ENCODE data around the gene DNAJC16. TPM values are rescaled to one million over a fixed set of nuclear protein-coding genes. Genes with fewer than 3 reads are reported as not detected.

DNAJC16 gene
- total RNA-seq, 1 experiment from 2014 or later: 9.2 TPM

- Histone ChIP-seq H2AFZ (ENCODE audit: low read length) (no peak overlapping the region), H3K9ac (ENCODE audit: low read length) (peak overlapping the region; percentile 74), H3K4me2 (ENCODE audit: low read length) (peak overlapping the region; percentile 91), H4K20me1 (ENCODE audit: low read length) (peaks cover 36% of the 10 kb centered on the region), H3K27ac (ENCODE audit: low read length) (peak overlapping the region; percentile 76), H3K79me2 (ENCODE audit: low read length) (peaks cover 74% of the 10 kb centered on the region), H3K36me3 (ENCODE audit: low read depth, low read length) (no peaks in the 10 kb centered on the region; the same call in 1 of the 2 replicates), H3K9me2 (replicated peaks; ENCODE audit: low read length) (no peaks in the 10 kb centered on the region), H3K27me3 (ENCODE audit: low read length) (no peaks in the 10 kb centered on the region), H3K9me3 (ENCODE audit: low read length) (no peaks in the 10 kb centered on the region), H3F3A (ENCODE audit: low read length, unreplicated experiment) (peaks cover 4% of the 10 kb centered on the region), H3K4me1 (ENCODE audit: insufficient read depth, low read length) (peaks cover 33% of the 10 kb centered on the region), H3K4me3 (ENCODE audit: low read length) (peak overlapping the region; percentile 86)
- DNase-seq (peak; percentile 84), ATAC-seq (peak; percentile 34)
- CTCF ChIA-PET: interaction anchor here (0.5 kb wide), 1 partner anchor 229 kb away, joined by 5 read pairs; no protein-coding TSS in a partner anchor
- no TSS peak for BruUV-seq (replicated peaks)
- POLR2A ChIA-PET (ENCODE audit: unreplicated experiment): no interaction called here
- intact Hi-C loops (cut with micrococcal nuclease): no loop called here
- TF ChIP-seq EZH2phosphoT487 (IDR thresholded peaks at IDR 0.05; ENCODE audit: borderline replicate concordance, low read length): no peak
- no peak for TF ChIP-seq CTCF (conservative IDR thresholded peaks at IDR 0.05; ENCODE audit: low read depth, low read length)
- no peak for TF ChIP-seq EZH2 (IDR thresholded peaks at IDR 0.05; ENCODE audit: low read length, unreplicated experiment)
Observed at GRCh38 chr1:15620155-15620545, 93.5 kb downstream of the DNAJC16 start.

- H3K4me3 ChIP-seq (ENCODE audit: low read length): peak overlapping the region; percentile 46
- TF ChIP-seq EZH2phosphoT487 (IDR thresholded peaks at IDR 0.05; ENCODE audit: borderline replicate concordance, low read length) (no peak), CTCF (conservative IDR thresholded peaks at IDR 0.05; ENCODE audit: low read depth, low read length) (no peak), EZH2 (IDR thresholded peaks at IDR 0.05; ENCODE audit: low read length, unreplicated experiment) (no peak)
- H2AFZ ChIP-seq (ENCODE audit: low read length): no peak overlapping the region
- H3K4me1 ChIP-seq (ENCODE audit: insufficient read depth, low read length): peaks cover 33% of the 10 kb centered on the region
- DNase-seq (no peak), ATAC-seq (no peak)
- BruUV-seq (replicated peaks): no TSS peak
- no peak overlapping the region for H3K9ac ChIP-seq (ENCODE audit: low read length)
- no peaks in the 10 kb centered on the region for H3K9me3 ChIP-seq (ENCODE audit: low read length)
- no peaks in the 10 kb centered on the region for H3K27me3 ChIP-seq (ENCODE audit: low read length)
- H3F3A ChIP-seq (ENCODE audit: low read length, unreplicated experiment): peaks cover 4% of the 10 kb centered on the region
- CTCF ChIA-PET: no interaction called here
- peaks cover under 1% of the 10 kb centered on the region; the same call in 1 of the 2 replicates for H3K36me3 ChIP-seq (ENCODE audit: low read depth, low read length)
- H3K79me2 ChIP-seq (ENCODE audit: low read length): peaks cover 84% of the 10 kb centered on the region
- intact Hi-C loops (cut with micrococcal nuclease): no loop called here
- H3K4me2 ChIP-seq (ENCODE audit: low read length): peak overlapping the region; percentile 91
- peaks cover 42% of the 10 kb centered on the region for H4K20me1 ChIP-seq (ENCODE audit: low read length)
- POLR2A ChIA-PET (ENCODE audit: unreplicated experiment): no interaction called here
- no peak overlapping the region for H3K27ac ChIP-seq (ENCODE audit: low read length)
- H3K9me2 ChIP-seq (replicated peaks; ENCODE audit: low read length): no peaks in the 10 kb centered on the region
Observed at GRCh38 chr1:15620902-15621682, 94.4 kb downstream of the DNAJC16 start.

GRCh38 chr1:15621975-15622374 lies 95.3 kb downstream of the DNAJC16 start:
- H3K4me2 ChIP-seq (ENCODE audit: low read length): no peak overlapping the region
- no peaks in the 10 kb centered on the region for H3K27me3 ChIP-seq (ENCODE audit: low read length)
- ATAC-seq (no peak), DNase-seq (no peak)
- H3K79me2 ChIP-seq (ENCODE audit: low read length): peaks cover 92% of the 10 kb centered on the region
- peaks cover 7% of the 10 kb centered on the region; the same call in 1 of the 2 replicates for H3K36me3 ChIP-seq (ENCODE audit: low read depth, low read length)
- H3K4me1 ChIP-seq (ENCODE audit: insufficient read depth, low read length): peaks cover 28% of the 10 kb centered on the region
- peaks cover 42% of the 10 kb centered on the region for H4K20me1 ChIP-seq (ENCODE audit: low read length)
- ChIA-PET CTCF (interaction anchor here (0.7 kb wide), 1 partner anchor 26 kb away, joined by 10 read pairs; no protein-coding TSS in a partner anchor), POLR2A (ENCODE audit: unreplicated experiment) (no interaction called here)
- no peak overlapping the region for H3K9ac ChIP-seq (ENCODE audit: low read length)
- no TSS peak for BruUV-seq (replicated peaks)
- no peaks in the 10 kb centered on the region for H3K9me3 ChIP-seq (ENCODE audit: low read length)
- no peak for TF ChIP-seq EZH2 (IDR thresholded peaks at IDR 0.05; ENCODE audit: low read length, unreplicated experiment)
- no peak for TF ChIP-seq EZH2phosphoT487 (IDR thresholded peaks at IDR 0.05; ENCODE audit: borderline replicate concordance, low read length)
- no peak for TF ChIP-seq CTCF (conservative IDR thresholded peaks at IDR 0.05; ENCODE audit: low read depth, low read length)
- H3K9me2 ChIP-seq (replicated peaks; ENCODE audit: low read length): no peaks in the 10 kb centered on the region
- no peak overlapping the region for H2AFZ ChIP-seq (ENCODE audit: low read length)
- H3K27ac ChIP-seq (ENCODE audit: low read length): no peak overlapping the region
- intact Hi-C loops (cut with micrococcal nuclease): no loop called here
- H3K4me3 ChIP-seq (ENCODE audit: low read length): no peak overlapping the region
- peaks cover 4% of the 10 kb centered on the region for H3F3A ChIP-seq (ENCODE audit: low read length, unreplicated experiment)

Measured in PC-3 (cell line).